GM18508 (cell line): Measurements from ENCODE around the gene EGFL8.

Source experiments
- ATAC-seq: cut with Tn5 transposase; IDR thresholded peaks from one replicate; pipeline ENCODE4 v1.9.1; 2021; ENCODE audit warnings: moderate number of reproducible peaks; ENCODE audit not compliant: insufficient read depth, unreplicated experiment

EGFL8 gene

DNA sequence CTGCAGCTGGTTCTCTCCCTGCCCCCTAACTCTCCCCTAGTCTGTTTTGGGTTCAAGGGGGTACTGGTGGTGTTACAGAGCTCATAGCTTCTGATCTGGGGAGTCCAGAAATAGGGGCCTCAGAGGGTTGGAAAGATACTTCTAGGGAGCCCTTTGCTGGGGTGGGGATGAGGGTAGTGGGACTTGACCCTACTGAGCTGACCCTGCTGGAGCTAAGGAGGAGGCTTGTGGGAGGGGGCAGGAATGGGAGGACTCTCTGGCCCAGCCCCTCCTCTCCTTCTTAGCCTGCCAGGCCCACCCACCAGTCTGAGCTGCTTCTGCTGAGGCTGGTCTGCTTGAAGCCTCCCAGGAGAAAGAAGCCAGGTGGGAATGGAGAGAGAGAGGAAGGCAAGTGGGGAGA, at the start of gene EGFL8:
Gene EGFL8 (plus strand): TSS at position 301 of the 400 bp plus-strand sequence. CDS start 1,571 bp downstream, outside the sequence.
- no peak for ATAC-seq

DNA sequence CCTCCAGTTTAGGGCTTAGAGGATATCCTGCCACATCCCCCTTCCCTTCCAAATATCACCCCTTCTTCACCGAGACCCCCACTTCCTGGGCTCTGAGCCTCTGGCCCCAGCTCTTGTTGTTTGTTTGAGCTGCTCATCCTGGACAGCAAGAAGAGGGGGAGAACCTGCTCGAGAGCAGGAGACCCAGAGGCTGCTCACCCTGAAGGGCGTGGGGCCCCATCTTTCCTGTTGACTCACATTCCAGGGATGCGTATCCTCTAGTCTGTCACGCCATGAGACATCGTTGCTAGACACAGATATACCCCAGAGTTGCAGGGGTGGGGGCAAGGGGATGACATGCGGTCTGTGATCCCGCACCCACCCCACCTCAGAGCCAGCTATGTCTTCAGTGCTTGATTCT, 49.6 kb upstream of the EGFL8 start:
- no peak for ATAC-seq

DNA sequence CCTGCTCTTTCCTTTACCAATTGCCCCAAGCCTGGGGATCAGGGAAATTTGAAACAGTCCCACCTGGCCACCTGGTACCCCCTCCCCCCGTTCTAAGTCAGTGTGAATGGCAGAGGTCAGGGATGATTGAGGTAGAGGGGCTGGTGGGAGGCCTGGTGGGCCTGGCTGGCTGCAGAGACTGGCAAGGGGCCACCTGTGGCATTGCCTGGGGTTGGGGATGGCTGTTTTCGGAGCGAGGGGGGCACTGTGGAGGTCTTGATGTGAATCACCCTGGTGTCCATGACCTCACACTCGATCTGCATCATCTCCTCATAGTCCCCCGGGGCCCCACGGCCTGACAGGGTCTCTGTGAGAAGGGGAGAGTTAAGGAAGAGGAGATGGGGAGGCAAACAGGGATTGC, 48.8 kb upstream of the EGFL8 start:
- no peak for ATAC-seq

DNA sequence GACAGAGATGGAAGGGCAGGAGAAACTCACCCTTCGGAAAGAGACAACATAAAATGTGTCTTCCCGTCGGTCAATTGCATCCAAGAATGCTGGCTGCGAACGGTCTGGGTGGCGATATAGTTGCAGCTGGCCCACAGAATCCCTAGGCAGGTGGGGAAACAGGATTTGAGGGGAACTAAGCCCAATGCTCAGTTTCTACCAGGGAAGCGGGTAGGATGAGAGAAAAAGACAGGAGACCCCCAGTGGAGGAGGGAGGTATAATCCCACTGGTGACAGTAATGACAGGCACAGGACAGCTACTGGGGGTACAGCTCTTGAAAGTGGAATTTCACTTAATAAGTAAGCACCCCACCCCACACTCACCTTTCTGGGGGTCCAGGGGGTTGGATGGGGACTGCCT, 47.7 kb upstream of the EGFL8 start:
- ATAC-seq: no peak

DNA sequence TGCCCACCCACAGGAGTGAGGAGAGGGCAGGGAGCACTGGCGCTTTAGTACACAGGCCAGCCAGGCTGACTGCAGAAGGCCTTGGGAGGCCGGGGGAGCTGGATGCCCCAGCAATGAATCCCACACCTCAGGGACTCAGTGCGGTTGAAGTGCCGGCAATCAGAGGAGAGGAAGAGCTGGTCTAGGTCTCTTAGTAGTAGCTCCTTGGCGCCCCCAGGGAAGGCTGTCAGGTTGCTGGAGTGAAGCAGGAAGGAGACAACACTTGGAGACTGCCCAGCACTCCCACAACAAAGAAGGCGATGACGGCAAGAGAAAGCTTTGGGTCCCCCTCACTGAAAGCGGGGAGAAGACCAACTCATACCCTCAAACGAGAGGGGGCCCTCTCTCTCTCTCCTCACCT, 46.9 kb upstream of the EGFL8 start:
- no peak for ATAC-seq

GRCh38 chr6:32118782-32119628, 45.4 kb upstream of the EGFL8 start:
- ATAC-seq: no peak

DNA sequence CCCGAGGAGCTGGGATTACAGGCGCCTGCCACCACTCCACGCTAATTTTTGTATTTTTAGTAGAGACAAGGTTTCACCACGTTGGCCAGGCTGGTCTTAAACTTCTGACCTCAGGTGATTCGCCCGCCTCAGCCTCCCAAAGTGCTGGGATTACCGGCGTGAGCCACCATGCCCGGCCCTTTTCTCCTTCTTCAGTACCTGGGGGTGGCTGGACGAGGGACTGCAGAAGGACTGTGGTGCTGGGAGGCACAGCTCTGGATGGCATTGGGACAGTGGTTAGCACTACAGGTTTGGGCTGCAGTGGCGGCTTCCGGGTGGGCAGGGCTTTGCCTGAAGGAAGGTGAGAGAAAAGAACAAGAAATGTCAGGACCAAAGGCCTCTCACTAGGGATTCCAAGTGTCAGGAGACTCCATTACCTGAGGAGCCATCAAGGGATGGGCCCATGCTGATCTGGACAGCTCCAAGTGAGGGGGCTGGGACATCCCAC, 43.8 kb upstream of the EGFL8 start:
- ATAC-seq: no peak

- no peak for ATAC-seq
Observed at GRCh38 chr6:32123681-32124080, 40.7 kb upstream of the EGFL8 start.

DNA sequence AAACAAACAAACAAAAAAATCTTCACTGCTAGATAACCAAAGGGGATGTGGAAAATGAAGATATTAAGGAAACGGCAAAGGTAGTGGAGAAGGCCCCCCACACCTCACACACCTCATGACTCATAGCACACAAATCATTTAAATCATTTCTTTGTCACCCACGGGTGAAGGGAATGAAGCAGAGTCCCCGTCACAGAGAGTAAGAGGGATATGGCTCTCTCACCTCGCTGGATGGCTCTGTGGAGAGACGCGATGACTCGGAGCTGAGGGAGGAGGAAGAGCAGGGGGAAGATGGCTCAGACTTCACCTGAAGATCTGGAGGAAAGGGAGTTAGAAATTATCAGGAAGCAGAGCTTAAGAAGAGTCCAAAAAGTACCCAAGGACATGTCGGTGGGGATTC, 37.5 kb upstream of the EGFL8 start:
- no peak for ATAC-seq

- ATAC-seq: no peak
Observed at GRCh38 chr6:32127409-32127716, 37.0 kb upstream of the EGFL8 start.

DNA sequence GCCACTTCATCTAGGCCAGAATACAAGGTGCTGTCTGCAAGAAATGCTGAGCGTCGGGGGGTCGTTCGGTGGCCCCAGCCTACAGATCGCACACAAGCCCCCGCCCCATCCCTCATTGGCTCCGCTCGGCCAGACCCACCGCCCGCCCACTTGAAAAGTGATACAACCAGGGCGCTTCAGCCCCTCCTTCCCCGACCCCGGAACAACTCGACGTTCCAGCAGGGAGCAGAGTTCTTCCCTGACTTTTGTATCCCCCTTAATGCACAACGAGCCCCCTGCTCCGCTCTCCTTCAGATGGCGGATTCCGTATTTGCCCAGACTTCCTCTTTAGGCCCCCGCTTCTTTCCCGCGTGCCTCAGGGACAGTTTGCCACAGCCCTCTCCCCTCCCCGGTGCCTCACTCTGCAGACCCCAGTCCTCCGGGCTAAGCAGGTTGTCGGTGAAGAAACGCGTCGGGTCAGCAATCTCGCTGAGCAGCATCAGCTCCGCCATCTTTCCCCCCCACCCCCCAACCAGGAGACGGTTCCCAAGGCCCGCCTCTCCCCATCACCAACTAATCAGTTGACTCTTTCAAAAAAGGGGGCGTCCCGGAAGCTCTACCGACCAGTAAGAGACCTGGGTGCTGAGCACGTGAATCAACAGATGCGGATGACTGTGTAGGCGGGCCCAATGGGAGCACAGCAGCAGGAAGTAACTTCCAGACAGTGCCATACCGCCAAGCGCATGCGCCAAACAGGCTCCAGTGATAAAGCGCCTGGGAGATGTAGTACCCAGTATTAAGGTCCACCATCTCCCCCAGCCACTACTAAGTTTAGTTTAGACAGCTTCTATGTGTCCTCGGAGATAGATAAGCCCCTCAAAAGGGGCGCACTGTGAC, 36.4 kb upstream of the EGFL8 start, which contains the start of gene ATF6B:
Gene ATF6B (minus strand): TSS at position 530 of the 876 bp plus-strand sequence. CDS start 39 bp downstream, at position 491.
- ATAC-seq: peak; percentile 76

- no peak for ATAC-seq
Observed at GRCh38 chr6:32128751-32129296, 35.6 kb upstream of the EGFL8 start.

DNA sequence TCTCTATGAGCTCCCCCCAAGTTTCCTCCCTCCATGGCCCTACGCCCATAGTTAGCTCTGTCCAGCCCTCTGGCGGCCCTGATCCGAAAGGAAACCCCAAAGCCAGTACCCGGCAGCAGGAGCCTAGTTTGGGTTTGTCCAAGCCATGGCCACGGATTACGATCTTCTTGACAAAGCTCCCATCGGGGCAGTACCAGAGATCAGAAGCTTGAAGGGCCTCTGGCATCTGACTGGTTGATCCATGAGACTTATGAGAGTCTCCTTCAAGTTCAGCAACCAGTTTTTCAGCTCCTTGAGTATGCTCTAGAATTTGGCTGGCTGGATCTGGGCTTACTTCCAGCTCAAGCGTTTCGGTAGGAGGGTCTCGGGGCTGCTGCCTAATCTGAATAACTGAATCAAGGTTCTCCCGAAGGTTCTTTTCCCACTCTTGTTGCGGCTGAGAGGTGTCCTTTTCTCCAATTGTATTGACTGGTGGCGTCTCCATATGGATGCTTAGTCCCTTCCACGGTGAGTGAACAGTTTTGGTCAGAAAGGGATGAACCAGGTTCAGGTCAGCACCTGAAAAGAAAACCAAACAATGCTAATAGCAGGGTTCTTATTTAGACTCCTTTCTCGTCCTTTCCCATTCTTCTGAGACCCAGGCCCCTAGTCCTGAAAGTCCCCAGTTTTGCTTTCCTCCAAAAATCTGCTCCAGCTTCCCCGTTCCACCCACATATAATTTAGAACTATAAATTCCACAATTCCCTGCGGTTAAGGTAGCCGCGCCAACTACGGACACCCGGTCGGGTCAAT, 34.9 kb upstream of the EGFL8 start:
- no peak for ATAC-seq

GRCh38 chr6:32131439-32131948, 32.9 kb upstream of the EGFL8 start:
- ATAC-seq: no peak

GRCh38 chr6:32132110-32132509, 32.3 kb upstream of the EGFL8 start:
- no peak for ATAC-seq

- no peak for ATAC-seq
Observed at GRCh38 chr6:32133786-32134185, 30.6 kb upstream of the EGFL8 start.

GRCh38 chr6:32137454-32137853, 26.9 kb upstream of the EGFL8 start:
- ATAC-seq: no peak

DNA sequence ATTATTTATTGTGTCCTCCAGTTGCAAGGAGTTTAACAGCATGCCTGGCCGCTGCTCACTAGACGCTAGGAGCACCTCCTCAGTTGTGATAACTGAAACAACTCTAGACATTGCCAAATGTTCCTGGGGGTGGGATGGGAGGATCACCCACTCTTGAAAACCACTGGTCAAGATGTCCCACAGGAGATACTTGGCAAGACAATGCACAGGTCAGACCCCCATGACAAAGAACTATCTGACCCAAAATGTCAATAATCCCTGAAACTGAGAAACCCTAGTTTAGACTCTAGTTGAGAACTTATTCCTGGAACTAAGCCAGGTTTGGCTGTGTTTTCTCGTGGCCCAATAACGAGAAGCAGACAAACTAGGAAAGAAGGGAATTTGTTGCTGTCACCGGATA, 24.8 kb upstream of the EGFL8 start:
- no peak for ATAC-seq

GRCh38 chr6:32140420-32141046, 23.9 kb upstream of the EGFL8 start:
- ATAC-seq: no peak
